Activated CD4-positive, alpha-beta T cell treated with anti-CD3 and anti-CD28 coated beads, Interleukin-2, amount 50 U/mL, for 48 hours (primary cell): ENCODE data around the gene GMEB2.
A peak's percentile ranks its signal among the peaks of the same experiment; 100 is the strongest.

Experiments used
- DNase-seq, 2 experiments: peaks; one replicate each; pipeline ENCODE4 v3.0.0-alpha.2; 2020

GMEB2 gene

DNA sequence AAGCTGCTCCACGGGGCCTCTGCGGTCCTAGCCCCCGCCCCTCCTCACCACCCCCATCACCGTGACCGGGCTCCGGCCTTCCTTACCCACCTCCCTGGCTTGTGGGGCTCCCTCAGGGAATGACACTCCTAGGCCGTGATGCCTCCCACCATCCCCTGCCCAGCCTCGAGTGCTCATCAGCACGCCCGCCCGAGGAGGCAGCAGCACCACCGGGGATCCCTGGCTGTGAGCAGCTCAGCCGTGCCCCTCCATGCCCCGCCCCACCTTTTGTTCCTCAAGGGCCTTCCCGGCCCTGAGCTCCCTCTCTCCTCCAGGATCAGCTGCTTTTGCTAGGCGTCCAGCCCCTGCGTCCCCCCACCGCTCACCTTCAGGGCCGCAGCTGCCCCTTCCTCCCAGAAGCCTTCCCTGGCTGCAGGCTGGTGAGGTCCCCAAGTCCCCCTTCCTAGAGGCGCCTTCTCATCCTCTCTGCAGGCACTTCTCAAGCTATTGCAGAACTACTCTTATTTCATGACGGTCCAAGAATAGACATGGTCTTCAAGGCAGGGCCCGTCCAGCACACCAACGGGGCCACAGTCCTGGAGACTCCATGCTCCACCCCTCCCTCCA lies 69.9 kb downstream of the GMEB2 start:
- DNase-seq: no peak

DNA sequence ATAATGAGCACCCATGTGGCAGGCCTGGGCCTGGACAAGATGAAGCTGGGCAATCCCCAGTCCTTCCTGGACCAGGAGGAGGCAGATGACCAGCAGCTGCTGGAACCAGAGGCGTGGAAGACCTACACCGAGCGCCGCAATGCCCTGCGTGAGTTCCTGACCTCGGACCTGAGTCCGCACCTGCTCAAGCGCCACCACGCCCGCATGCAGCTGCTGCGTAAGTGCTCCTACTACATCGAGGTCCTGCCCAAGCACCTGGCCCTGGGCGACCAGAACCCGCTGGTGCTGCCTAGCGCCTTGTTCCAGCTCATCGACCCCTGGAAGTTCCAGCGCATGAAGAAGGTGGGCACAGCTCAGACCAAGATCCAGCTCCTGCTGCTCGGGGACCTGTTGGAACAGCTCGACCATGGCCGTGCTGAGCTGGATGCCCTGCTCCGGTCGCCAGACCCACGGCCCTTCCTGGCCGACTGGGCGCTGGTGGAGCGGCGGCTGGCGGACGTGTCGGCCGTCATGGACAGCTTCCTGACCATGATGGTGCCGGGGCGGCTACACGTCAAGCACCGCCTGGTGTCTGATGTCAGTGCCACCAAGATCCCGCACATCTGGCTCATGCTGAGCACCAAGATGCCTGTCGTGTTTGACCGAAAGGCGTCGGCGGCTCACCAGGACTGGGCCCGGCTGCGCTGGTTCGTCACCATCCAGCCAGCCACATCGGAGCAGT lies 71.1 kb downstream of the GMEB2 start:
- no peak for DNase-seq

- no peak for DNase-seq
Observed at GRCh38 chr20:63554361-63555278, 72.3 kb downstream of the GMEB2 start.

GRCh38 chr20:63553933-63554290 lies 73.0 kb downstream of the GMEB2 start, which contains the start of gene FNDC11:
Gene FNDC11, plus strand, starts transcription at chr20:63554159. Its CDS starts 1,505 bp downstream, at chr20:63555664.
- DNase-seq: peak; percentile 37 to 42

- peak; percentile 87 for DNase-seq
Observed at GRCh38 chr20:63553251-63553932, 73.5 kb downstream of the GMEB2 start.

DNA sequence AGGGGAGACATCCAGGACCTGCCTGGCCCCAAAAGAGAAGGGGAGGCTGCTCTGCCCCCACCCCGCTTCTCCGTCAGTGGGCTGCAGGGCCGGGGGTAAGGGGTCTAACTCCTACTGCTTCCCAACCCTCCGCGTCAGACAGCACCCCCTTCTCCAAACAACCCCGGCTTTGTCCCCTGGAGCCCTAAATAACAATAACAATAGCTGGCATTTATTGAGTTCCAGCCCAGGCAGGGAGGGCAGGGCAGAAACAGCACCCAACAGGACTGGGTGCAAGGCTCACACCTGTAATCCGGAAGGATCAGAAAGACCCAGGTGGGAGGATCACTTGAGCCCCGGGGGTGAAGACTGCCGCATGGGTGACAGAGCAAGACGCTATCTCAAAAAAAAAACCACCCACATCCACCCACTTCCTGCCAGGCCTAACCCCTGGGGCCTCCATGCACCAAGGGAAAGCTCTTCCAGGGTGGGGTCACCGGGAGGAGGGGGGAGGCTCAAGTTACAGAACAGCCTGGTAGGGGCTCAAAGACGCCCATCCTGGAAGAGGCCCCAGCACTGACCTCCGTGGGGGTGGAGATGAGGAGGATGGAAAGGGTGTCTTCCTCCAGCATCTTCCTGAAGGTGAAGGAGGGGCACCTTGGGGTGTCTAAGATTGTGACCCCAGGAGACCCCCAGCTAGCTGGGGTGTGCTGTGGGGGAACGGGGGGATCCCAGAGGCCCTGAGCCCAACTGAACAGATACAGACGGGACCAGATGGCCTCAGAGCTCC lies 74.2 kb downstream of the GMEB2 start:
- DNase-seq: no peak

GRCh38 chr20:63551068-63551467 lies 75.8 kb downstream of the GMEB2 start:
- no peak for DNase-seq

DNA sequence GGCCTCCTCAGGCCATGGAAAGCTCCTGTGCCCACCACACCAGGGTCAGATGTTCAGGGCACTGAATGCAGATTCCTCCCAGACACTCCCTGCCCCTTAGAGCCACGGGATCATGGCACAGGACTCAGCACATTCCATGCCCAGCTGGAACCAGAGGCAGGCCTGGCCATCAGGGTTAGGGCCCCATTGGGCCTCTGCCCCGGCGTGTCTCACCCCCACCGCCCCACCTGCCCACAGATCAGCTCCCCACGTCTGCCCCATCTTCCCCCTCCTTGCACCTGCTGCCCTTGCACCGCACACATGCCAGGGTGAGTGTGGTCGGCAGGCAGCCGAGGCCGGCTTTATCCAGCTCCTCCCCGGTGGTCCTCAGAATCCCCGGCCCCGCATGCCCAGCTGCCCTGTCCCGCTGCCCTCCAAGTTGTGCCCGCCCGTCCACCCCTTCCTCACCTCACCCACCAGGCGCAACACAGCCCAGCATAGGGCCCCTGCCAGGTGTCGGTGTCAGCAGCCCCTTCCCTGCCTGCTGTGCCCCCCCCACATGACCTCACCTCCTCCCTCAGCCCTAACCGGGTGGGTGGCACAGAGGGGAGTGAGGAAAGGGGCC lies 77.1 kb downstream of the GMEB2 start:
- DNase-seq: no peak

GRCh38 chr20:63549019-63549418 lies 77.9 kb downstream of the GMEB2 start:
- DNase-seq: no peak

- no peak for DNase-seq
Observed at GRCh38 chr20:63548542-63548941, 78.4 kb downstream of the GMEB2 start.

- no peak for DNase-seq
Observed at GRCh38 chr20:63547725-63548480, 79.0 kb downstream of the GMEB2 start, which contains the start of gene SRMS. Gene SRMS, minus strand, starts transcription at chr20:63547749. Its CDS starts 286 bp downstream, at chr20:63547463.

DNA sequence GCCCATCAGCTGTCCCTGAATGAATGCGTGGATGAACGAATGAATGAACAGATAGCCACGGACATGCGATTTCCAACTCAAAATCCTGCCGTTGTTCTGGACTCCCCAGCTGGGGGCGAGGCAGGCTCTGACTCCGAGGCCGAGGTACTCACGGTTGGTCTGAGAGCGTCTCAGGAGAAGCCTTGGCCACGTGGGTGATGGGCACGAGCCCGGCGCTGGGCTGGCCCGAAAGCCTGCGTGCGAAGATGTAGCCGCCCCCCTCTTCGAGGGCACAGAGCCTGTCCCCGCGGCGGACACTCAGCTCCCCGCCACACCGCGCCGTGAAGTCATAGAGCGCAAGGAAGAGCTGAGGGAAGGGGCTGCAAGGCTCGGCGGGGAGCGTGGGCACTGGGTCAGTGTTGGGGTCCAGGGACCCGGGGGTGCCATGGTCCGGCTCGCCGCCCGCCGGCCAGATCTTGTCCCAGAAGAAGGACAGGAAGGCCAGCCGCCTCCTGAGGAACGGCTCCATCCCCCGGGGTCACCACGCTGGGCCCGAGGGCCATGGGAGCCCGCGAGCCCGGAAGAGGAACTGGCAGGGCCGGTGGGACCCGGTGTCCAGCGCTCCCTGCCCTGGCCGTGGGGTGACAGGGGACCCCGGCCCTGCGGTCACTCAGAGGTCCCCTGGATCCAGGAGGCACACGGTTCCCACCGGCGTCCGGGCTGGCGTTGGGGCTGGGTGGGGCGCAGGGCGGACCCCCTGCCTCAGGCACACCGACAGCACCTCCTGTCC lies 79.8 kb downstream of the GMEB2 start:
- no peak for DNase-seq

- DNase-seq: no peak
Observed at GRCh38 chr20:63546256-63546955, 80.5 kb downstream of the GMEB2 start.

- DNase-seq: no peak
Observed at GRCh38 chr20:63545814-63546213, 81.1 kb downstream of the GMEB2 start.

- DNase-seq: no peak
Observed at GRCh38 chr20:63544958-63545516, 81.9 kb downstream of the GMEB2 start.

- DNase-seq: no peak
Observed at GRCh38 chr20:63544241-63544957, 82.5 kb downstream of the GMEB2 start.

GRCh38 chr20:63543733-63544132 lies 83.2 kb downstream of the GMEB2 start:
- no peak for DNase-seq

DNA sequence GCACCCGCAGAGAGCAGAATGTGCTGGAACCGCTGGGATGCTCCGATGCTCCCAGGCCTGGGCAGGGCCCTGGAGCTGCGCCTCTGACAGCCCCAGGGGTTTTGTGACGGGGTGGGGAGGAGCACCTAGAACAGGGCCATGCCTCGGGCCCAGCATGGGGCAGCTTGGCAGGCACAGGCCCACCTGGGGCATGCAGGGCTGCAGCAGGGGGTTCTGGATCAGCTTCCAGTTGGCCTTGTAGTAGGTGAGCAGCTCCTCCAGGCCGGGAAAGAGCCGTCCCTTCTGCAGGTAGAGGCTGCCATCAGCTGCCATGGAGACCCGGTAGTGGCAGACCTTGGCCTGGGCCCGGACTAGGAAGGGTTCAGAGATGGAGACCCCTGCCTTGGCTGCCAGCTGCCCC lies 83.8 kb downstream of the GMEB2 start:
- no peak for DNase-seq
